Measurements from ENCODE around the gene GFI1. TPM values are rescaled to one million over a fixed set of nuclear protein-coding genes. Genes with fewer than 3 reads are reported as not detected.
"Not testable (repeated sequence)": the region's sequence is repeated elsewhere in the genome, so short reads cannot be mapped to it uniquely, and the experiment has no call there.

Gene GFI1
- total and polyA plus RNA-seq, 2 of the 13 experiments (the other 11 are each of a cell fraction or from before 2014, with no cell fraction given): 10.3 to 10.5 TPM

DNA sequence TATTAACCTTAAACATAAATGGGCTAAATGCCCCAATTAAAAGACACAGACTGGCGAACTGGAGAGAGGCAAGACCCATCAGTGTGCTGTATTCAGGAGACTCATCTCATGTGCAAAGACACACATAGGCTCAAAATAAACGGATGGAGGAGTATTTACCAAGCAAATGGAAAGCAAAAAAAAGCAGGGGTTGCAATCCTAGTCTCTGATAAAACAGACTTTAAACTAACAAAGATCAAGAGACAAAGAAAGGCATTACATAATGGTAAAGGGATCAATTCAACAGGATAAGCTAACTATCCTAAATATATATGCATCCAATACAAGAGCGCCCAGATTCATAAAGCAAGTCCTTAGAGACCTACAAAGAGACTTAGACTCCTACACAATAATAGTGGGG is 45.2 kb upstream of the GFI1 start:
- DNase-seq (ENCODE audit: low spot score): peak; percentile 7
- H4K20me1 ChIP-seq (ENCODE audit: insufficient read depth, low read length); BruUV-seq (replicated peaks); POLR2A ChIA-PET; H3K79me2 ChIP-seq (ENCODE audit: insufficient read depth, low read length); H3K9ac ChIP-seq (ENCODE audit: insufficient read depth, low read depth, low read length); ATAC-seq; H3K36me3 ChIP-seq (replicated peaks in 1 of 2; ENCODE audit: control insufficient read depth in 1 of 2, insufficient read depth in 2 of 2, low read length in 2 of 2); FAIRE-seq; CTCF ChIA-PET (ENCODE audit: low intra/inter-chr PET ratio, low total read pairs); H2AFZ ChIP-seq (ENCODE audit: low read length); H3K27ac ChIP-seq (ENCODE audit: extremely low read length, insufficient read depth, low read length); H3K4me3 ChIP-seq (replicated peaks in 1 of 3; ENCODE audit: insufficient read depth in 1 of 3, low read depth in 2 of 3, low read length in 3 of 3); in situ Hi-C loops (cut with HindIII; ENCODE audit: extremely low pct_ligation_motif_present, low pct_unique_long_range_greater_than_20kb); H3K4me2 ChIP-seq (ENCODE audit: low read depth, low read length); H3K27me3 ChIP-seq (ENCODE audit: control insufficient read depth in 1 of 2, insufficient read depth in 2 of 2, low read length in 2 of 2); intact Hi-C loops (cut with micrococcal nuclease; ENCODE audit: unreplicated experiment); H3K9me3 ChIP-seq (ENCODE audit: low read length); TF ChIP-seq SOX13, FOXP1, SOX6 (IDR thresholded peaks at IDR 0.05): not testable (repeated sequence)
- WGBS (ENCODE audit: low lambda C conversion rate): 52% methylated on average over 3 of the region's 3 CpGs
- peaks cover 47% of the 10 kb centered on the region for H3K4me1 ChIP-seq (ENCODE audit: insufficient read depth, low read length)
- TF ChIP-seq NCOA2 (CRISPR knock-in tag; IDR thresholded peaks at IDR 0.05) (peak; percentile 23; the same call in 1 of the 2 replicates), KAT8 (CRISPR knock-in tag; IDR thresholded peaks at IDR 0.05) (peak; percentile 45; the same call in 1 of the 2 replicates), MED1 (CRISPR knock-in tag; IDR thresholded peaks at IDR 0.05) (peak; percentile 40; the same call in 1 of the 2 replicates), SOX13 (CRISPR knock-in tag; conservative IDR thresholded peaks at IDR 0.05 in 1 of 2, IDR thresholded peaks at IDR 0.05 in 1 of 2) (peak in 1 of 2 experiments; percentile 73; a peak in 1 of 4 replicates), FOXP1 (CRISPR knock-in tag; IDR thresholded peaks at IDR 0.05) (peak; percentile 30; the same call in 1 of the 2 replicates), SOX6 (CRISPR knock-in tag; IDR thresholded peaks at IDR 0.05) (peak; percentile 84), HDAC2 (CRISPR knock-in tag; IDR thresholded peaks at IDR 0.05) (0 out of 2 replicates have a peak, but pooled peaks have one; percentile 24)
- TF ChIP-seq, protein P1, sequence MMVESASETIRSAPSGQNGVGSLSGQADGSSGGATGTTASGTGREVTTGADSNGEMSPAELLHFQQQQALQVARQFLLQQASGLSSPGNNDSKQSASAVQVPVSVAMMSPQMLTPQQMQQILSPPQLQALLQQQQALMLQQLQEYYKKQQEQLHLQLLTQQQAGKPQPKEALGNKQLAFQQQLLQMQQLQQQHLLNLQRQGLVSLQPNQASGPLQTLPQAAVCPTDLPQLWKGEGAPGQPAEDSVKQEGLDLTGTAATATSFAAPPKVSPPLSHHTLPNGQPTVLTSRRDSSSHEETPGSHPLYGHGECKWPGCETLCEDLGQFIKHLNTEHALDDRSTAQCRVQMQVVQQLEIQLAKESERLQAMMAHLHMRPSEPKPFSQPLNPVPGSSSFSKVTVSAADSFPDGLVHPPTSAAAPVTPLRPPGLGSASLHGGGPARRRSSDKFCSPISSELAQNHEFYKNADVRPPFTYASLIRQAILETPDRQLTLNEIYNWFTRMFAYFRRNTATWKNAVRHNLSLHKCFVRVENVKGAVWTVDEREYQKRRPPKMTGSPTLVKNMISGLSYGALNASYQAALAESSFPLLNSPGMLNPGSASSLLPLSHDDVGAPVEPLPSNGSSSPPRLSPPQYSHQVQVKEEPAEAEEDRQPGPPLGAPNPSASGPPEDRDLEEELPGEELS (CRISPR knock-in tag; IDR thresholded peaks at IDR 0.05): peak; percentile 58
- TF ChIP-seq, protein P2, sequence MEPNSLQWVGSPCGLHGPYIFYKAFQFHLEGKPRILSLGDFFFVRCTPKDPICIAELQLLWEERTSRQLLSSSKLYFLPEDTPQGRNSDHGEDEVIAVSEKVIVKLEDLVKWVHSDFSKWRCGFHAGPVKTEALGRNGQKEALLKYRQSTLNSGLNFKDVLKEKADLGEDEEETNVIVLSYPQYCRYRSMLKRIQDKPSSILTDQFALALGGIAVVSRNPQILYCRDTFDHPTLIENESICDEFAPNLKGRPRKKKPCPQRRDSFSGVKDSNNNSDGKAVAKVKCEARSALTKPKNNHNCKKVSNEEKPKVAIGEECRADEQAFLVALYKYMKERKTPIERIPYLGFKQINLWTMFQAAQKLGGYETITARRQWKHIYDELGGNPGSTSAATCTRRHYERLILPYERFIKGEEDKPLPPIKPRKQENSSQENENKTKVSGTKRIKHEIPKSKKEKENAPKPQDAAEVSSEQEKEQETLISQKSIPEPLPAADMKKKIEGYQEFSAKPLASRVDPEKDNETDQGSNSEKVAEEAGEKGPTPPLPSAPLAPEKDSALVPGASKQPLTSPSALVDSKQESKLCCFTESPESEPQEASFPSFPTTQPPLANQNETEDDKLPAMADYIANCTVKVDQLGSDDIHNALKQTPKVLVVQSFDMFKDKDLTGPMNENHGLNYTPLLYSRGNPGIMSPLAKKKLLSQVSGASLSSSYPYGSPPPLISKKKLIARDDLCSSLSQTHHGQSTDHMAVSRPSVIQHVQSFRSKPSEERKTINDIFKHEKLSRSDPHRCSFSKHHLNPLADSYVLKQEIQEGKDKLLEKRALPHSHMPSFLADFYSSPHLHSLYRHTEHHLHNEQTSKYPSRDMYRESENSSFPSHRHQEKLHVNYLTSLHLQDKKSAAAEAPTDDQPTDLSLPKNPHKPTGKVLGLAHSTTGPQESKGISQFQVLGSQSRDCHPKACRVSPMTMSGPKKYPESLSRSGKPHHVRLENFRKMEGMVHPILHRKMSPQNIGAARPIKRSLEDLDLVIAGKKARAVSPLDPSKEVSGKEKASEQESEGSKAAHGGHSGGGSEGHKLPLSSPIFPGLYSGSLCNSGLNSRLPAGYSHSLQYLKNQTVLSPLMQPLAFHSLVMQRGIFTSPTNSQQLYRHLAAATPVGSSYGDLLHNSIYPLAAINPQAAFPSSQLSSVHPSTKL (CRISPR knock-in tag; IDR thresholded peaks at IDR 0.05): 0 out of 2 replicates have a peak, but pooled peaks have one; percentile 40
- TF ChIP-seq, protein P3, sequence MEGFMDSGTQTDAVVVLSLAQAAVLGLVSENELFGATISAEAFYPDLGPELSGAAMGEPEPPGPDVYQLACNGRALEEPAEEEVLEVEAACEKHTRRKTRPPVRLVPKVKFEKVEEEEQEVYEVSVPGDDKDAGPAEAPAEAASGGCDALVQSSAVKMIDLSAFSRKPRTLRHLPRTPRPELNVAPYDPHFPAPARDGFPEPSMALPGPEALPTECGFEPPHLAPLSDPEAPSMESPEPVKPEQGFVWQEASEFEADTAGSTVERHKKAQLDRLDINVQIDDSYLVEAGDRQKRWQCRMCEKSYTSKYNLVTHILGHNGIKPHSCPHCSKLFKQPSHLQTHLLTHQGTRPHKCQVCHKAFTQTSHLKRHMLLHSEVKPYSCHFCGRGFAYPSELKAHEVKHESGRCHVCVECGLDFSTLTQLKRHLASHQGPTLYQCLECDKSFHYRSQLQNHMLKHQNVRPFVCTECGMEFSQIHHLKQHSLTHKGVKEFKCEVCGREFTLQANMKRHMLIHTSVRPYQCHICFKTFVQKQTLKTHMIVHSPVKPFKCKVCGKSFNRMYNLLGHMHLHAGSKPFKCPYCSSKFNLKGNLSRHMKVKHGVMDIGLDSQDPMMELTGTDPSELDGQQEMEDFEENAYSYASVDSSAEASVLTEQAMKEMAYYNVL (CRISPR knock-in tag; IDR thresholded peaks at IDR 0.05; ENCODE audit: borderline replicate concordance): peak; percentile 55; the same call in 1 of the 2 replicates
- TF ChIP-seq, protein P4, sequence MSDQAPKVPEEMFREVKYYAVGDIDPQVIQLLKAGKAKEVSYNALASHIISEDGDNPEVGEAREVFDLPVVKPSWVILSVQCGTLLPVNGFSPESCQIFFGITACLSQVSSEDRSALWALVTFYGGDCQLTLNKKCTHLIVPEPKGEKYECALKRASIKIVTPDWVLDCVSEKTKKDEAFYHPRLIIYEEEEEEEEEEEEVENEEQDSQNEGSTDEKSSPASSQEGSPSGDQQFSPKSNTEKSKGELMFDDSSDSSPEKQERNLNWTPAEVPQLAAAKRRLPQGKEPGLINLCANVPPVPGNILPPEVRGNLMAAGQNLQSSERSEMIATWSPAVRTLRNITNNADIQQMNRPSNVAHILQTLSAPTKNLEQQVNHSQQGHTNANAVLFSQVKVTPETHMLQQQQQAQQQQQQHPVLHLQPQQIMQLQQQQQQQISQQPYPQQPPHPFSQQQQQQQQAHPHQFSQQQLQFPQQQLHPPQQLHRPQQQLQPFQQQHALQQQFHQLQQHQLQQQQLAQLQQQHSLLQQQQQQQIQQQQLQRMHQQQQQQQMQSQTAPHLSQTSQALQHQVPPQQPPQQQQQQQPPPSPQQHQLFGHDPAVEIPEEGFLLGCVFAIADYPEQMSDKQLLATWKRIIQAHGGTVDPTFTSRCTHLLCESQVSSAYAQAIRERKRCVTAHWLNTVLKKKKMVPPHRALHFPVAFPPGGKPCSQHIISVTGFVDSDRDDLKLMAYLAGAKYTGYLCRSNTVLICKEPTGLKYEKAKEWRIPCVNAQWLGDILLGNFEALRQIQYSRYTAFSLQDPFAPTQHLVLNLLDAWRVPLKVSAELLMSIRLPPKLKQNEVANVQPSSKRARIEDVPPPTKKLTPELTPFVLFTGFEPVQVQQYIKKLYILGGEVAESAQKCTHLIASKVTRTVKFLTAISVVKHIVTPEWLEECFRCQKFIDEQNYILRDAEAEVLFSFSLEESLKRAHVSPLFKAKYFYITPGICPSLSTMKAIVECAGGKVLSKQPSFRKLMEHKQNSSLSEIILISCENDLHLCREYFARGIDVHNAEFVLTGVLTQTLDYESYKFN (CRISPR knock-in tag; conservative IDR thresholded peaks at IDR 0.05): peak; percentile 63

All from HepG2 (cell line).